CD4-positive, alpha-beta T cell treated with Interleukin-6 at 100 ng/mL for 8 hours (primary cell): ENCODE results near the gene STXBP6.

Source experiments
- DNase-seq: peaks from one replicate; pipeline ENCODE4 v3.0.0-alpha.2; 2020; ENCODE audit warnings: mixed read lengths, low spot score

STXBP6 gene

DNA sequence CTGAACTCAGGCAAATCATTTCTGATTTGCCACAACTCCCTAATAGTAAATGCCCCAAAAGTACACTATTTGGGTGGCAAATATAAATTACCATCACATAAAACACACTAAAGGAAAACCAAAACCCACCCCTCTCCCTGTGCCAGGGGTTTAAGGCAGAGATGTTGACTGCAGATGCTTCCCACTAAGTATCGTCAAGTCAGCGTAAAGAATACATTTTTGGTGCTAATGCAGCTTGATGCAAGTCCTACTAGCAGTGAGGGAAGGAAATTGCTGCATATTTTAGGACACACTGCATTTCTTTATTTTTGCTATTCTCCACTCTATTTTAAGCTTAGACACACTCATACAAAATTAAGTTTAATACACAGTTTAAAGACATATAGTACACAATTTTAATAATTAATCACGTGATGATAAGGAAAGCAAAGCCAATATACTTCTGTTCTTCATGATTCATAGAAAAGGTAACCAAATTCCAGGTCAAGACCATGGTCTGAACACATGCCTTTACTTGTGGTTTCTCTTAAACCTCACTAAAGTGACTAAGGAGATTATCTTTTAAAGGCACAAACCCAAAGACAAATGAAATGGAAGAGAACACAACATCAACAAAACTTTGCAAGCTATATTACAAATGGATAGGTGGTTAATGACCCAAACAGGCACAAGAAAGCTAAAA, 162.2 kb downstream of the STXBP6 start:
- no peak for DNase-seq

DNA sequence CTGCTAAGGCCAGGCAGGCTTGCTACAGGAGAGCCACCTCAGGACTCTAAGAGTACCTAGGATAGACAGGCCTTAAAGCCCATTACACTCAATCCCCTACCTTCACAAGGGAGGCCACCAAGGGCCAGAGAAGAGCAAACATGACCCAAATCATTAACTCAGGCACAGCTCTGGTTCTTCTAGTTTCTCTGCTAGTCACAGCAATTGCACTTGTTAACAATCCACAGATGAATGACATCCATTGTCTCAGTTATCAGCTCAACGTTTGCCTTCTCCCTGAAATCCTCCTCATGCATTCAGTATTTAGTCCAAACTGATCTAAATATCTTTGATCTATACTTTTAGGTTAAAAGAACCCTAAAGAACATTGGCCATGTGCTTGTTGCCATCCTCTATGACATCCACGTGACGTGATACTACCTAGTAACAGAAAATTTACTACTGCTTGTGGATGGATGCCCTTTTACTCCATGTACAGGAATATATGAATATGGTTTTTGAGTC, 164.5 kb downstream of the STXBP6 start:
- no peak for DNase-seq

DNA sequence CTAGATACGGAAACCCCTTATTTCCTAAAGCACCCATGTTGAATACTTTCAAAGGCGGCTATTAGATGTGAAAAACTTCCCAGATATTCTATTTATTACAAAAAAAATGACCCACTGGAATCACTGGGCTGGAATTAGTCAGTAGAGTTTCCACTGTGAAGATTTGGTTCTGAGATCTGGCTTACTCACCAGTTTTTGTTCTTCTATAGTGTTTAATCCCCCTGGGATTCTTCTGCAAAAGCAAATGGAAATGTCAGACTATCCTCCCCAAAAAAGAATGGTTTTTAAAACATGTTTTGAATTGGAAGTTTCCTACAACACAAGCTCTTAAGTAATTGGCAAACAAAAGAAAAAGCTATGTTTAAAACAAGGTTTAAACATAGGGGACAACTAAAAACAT, 166.4 kb downstream of the STXBP6 start:
- DNase-seq: no peak

DNA sequence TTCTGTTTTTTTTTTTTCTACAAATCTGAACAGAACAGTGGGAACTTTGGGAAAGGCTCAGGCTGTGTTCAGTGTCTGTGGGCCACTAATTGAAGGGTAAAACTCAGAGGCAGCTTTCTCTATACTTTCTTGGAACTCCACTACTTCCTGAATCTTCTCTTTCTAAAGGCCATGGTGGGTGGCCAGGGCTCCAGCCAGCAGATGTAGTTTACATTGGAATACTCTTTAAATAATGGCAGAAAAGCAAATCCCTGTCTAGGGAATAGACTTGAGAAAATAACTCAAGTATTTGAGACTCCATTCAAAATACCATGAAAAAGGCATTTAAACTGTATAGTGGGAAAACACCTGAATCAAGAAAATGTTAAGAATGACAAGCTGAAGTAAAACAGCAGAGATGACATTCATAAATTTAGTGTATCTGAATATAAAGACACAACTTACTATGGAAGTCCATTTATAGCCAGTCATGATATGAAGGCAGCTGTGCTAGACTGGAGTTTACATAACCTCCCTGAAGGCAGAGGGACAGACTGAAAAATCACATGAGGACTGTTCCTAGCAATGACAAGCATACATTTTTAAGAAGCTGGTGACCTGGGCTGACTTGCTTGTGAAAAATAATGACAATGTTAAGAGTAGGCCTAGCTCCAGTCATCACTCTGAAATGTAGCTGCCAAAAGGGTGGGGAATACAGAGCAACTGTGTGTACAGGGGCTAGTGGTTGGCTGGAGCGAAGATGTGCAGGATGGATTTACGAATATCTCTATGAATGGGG, 168.6 kb downstream of the STXBP6 start:
- DNase-seq: no peak

DNA sequence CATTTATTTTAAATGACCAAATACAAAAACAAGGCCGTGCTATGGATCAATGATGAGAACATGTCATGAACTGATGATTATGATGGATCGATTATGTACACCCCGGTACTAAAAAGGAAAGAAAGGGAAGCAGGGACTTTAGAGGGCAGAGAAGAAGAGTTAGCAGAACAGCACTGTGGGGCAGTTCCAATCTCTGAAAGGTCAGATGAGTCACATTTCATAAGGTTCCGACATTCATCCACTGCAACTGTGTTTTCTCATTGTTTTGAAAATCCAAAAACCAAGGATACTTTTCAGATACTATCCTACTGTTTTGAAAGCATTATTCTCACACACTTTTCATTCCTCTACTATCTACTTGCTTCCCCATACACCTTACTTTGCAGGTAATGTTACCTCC, 169.3 kb downstream of the STXBP6 start:
- no peak for DNase-seq

DNA sequence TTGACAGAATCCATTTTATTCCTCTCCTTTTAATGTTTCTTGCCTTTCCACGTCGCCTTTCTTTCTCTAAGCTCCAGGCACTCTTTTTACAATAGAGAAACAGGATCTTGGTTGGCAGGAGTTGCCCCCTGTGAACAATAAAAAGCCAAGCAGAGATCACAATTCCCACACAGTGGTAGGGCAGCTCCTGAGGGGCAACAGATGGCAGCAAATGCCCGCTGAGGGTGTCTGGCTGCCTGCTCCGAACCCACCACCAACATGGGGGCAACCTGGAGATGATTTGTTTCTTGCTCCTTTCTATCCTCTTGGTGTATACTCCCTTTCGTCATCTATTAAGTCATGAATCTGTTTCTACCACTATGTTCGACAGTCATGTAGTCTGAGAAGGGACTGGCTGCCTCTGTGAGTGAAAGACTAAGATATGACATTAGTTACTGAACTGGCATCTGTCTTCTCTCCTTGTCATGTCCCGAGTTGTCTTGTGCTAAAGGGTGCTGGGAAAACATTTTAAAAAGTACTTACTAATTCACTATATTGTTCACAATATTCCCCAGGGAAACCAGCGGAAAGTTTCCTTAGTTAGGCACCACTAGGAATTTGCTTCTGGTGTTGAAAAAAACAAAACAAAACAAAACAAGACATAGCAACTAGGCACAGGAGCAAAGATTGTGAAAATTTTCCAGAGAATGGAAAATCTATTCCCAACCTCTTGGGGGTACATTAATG, 170.1 kb downstream of the STXBP6 start:
- DNase-seq: no peak

DNA sequence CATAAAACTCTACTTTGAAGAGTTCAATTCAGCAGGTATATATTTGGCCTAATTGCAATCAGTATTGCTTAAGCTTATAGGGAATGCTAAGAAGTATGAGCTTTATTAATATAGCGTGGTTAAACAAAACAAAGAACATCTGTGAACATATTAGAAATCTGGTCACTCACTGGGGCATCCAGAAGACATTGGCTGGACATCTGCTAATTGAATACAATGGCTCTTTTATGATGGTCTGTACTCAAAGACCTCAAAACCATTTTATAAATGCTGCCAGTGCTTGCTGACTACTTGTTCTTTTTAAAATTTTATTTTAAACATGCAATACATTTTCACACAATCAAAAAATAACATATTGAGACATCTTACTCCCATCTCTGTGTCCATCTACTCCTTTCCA, 173.0 kb downstream of the STXBP6 start:
- DNase-seq: no peak

DNA sequence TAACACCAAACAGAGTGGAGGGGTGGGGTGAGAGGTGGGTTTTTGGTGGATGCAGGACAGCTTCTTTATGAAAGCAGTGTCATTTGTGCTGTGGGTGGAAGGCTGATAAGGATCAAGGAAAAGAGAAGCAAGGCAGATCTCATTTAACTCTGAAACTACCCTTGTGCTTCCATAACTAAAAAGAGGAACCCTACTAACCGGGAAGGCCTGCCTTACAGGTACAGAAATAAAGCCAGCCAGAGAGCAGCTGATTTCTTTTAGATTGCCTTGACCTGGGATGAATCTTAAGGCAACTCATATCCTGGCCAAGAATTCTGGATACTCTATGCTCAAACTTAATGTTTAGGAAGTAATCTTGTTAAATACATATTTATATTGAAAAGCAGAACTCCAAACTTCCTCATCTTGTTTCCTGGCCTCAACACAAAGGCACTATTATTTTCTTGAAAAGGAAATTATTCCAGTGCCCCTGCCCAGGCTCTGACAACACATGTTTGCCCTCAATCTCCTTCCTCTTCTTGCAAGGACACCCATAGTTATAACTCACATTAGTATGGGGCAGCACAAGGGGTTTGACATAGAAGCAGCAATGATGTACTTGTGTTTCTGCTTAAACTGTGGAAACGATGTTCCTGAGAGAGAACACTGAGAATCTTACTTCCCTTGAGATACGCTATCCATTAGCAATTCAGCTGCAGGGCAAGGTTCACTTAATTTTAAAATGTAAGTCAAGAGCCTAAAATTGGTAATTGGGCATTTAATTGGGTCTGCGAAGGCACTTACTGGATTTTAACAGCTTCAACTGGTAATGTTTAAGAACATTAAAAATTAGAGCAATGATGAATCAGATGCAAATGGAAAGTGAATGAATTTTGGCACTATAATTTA, 173.7 kb downstream of the STXBP6 start:
- DNase-seq: no peak

DNA sequence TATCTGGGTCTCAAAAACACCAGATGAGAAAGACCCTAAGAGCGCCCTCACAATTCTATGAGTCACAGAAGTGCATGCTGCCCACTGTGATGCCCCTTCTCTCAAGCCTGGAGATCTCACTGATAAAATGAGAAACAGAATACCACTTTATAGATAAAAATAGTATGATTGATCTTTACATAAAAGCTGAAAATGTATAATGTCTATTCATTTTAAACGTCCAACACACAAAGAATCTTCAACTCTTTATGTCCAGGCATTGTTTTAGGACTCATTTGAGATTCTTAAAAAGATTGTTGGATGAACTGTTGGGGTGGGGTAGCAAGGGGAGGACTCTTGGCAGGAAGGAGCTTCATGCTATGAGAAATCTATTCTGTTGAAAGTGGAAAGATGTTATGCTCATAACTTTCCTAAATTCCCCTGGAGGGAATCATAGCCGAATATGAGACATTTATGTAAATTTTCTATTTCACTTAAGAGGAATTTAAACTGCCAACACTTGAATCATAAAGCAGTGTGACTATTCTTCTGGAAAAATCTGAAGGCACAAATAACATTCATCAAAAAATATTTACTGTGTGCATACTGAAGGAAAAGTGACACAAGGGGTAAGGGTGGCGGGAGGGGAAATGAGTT, 174.6 kb downstream of the STXBP6 start:
- no peak for DNase-seq

DNA sequence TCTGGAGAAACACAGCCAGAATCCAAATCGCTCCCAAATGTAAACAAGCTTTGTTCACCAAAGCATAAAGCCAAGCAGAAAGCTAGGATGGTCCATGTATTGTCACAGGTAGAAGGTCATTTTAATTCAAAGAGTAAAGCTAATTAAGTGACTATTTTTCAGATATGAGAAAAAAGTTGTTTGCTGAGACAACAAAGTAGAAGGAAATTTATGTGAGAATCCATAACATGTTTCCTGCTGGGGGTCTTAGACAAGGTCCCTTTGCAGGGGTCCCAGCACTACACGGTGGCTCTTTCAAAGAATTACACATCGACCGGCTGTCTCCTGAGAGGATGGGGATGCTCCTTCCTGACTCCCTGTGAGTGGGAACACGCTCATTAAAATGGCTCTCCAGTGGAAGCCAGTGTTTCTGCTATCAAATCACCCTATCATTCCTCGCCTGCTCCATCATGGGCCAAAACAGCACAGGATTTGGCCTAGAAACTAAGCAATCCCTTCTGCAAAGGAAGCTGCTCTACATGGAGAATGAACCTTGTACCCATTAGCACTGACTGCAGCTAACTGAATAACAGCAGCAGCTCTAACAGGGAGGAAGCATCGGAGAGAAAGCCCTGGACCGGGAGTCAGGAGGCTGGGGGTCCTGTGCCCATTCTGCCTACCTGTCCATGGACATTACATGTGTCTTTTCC, 175.3 kb downstream of the STXBP6 start:
- DNase-seq: no peak

DNA sequence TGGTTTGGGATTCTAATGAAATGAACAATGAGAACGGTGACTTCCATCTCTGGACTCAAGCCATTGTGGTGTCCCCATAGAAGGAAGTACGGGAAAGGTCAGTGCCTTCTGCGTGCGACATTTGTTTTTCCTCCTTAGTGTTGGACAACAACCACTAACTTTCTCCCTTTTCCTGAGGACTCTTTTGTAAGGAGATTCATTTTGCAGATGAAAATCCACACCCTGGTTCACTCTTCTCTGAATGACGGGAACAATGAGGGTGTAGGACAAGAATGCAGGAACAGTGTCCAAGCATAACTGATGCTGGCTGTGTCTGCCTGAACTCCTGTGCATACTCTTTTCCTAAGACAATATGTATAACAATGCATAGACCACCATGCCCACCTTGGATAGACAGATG, 176.4 kb downstream of the STXBP6 start:
- DNase-seq: no peak

DNA sequence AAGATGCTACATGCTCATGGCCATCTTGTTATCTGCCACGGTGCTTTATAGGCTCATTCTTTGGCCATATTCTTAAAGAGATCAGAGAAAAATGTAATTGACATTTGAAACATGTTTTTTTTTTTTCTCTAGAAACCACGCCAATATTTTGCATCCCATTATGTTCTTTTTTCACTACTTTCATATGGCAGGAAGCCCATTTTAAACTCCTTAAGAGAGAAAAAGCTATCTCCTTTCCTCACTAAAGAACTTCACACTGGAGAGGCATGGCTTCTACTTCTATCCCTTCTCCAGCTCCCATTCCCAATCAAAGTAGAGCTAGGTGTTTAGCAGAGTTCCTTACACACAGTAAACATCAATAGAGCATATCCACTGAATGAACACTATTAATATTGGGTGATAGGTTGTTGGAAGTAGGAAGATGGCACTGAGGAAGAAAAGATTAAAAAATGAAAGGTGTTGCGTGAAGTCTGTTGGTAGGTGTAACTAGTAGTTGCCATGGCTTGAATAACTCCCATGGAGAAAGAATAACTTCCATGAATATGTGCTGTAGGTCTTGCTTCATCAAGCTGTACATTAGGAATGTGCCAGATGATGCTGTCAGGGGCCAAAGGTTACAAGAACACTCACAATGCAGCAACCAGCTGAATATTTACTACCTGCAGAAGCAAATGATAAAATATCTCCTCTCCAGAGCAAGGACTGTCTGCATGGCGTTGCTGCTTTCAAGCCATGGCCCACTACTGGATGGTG, 178.8 kb downstream of the STXBP6 start:
- DNase-seq: no peak

DNA sequence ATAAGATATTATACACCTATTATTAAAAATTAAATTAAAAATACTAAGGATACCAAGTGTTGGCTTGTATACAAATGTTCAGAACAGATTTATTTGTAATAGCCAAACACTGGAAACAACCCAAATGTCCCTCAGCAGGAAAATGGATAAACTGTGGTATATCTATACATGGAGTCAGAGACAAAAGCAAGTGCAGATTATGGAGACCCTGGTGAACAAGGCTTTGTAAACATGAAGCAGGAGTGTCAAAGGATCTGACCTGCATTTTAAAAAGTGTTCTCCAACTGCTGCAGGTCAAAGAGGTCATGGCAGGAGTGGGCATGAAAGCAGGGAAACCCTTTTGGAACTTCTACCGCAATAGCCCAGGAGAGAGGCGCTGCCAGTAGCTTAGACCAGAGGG, 181.6 kb downstream of the STXBP6 start:
- no peak for DNase-seq

DNA sequence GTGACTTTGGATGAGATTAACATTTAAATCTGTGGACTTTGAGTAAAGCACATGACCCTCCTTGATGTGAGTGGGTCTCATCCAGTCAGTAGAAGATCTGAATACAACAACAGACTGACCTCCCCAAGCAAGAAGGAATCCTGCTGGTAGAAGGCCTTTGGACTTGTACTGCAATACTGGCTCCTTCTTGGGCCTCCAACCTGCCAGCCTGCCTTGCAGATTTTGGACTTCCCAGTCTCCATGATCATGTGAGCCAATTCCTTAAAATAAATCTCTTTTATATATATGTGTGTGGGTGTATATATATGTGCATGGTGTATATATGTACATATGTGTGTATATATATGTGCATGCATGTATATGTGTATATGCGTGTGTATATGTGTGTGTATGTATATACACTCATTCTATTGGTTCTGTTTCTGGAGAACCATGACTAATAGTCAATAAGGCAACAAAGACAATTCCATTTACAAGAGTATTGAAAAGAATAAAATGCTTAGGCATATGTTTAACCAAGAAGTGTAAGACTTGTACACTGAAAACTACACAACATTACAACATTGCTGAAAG, 183.8 kb downstream of the STXBP6 start:
- no peak for DNase-seq

DNA sequence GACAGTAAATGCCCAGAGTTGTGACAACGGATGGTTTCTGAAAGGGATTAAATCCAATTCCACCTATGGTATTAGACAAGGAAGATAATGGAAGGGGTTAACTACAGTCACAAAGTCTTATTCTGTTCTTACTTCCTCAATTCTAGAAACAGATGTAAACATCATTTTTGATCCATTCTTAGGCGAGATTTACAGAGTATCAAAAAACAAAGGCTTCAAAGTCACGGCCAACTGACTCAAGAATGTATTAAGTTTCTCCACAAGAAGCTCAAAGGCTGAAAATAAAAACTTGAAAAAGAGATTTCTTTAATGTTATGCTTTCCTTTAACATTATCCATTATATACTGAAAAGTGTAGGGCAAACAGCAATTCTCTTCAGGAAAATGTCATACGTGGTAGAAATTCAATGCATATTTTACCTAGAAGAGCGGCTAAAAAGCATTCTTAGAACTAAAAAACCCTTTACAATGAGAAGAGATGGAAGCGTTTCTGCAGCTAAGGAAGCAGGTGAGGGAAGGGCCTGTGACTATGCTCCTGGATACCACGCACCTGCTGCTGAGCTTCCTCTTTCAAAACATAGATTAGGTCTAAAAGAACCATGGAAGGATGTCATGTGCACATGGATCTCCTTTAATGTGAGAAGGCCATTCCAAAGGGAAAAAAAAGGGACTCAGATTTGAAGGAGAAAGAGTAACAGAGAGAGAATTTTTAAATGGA, 185.8 kb downstream of the STXBP6 start:
- no peak for DNase-seq

DNA sequence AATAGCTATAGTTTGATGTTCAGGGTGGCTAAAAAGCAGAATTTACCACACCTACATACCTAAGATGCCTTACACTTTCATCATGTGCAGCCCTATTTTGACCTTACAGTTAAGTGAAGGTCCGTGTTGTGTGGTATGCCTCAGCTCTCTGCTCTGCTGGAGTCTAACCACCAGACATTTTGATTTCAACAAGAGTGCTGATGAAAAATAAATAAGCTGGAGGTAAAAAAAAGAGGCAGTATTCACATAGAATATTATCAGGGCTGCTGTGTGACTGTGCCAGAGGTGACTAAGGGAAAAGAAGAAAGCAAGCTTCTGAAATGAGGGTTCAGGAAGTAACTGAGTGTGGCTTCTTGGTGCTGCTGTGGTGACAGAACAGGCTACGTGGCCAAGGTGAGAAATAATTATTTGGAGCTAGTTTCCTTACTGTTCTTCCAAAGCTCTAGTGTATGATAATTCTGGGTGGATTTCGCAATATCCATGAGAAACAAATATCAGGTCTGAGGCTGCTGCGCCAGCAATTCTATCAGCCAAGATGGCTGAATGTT, 188.8 kb downstream of the STXBP6 start:
- no peak for DNase-seq

DNA sequence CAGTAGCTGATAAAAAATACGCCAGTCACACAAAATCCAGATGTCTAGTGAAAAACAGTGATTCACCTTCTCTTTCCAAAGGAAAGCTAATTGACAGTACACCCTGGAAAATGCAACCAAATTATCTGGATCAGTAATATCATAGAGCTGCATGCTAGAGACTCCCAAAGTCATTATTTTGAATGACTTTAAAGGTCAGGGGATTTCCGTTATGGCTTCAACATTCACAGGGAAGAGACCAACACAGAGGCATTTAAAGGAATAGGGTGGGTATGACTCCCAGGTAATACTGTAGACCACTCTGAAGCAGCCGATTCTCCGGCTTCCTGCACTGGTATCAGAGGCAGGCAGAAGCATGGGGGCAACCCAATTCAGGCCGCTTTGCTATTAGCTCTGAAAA, 190.4 kb downstream of the STXBP6 start:
- no peak for DNase-seq

DNA sequence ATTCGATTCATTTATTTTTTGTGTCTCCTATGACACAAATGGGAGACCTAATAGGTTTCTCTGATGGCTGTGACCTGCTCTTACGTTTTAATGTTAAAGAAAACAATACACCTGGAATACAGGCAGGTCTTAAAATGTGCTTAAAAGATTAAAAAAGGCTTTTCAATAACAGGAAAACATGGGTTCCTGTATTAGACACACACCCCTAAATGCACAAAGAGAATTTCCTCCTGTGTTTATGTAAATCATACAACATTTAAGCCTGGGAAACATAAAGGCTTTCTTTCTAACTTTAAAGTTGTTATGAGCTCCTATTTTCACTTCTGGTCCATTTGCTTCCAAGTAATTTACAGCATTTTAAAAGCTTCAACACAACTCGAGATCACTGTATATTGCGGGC, 191.3 kb downstream of the STXBP6 start:
- no peak for DNase-seq

DNA sequence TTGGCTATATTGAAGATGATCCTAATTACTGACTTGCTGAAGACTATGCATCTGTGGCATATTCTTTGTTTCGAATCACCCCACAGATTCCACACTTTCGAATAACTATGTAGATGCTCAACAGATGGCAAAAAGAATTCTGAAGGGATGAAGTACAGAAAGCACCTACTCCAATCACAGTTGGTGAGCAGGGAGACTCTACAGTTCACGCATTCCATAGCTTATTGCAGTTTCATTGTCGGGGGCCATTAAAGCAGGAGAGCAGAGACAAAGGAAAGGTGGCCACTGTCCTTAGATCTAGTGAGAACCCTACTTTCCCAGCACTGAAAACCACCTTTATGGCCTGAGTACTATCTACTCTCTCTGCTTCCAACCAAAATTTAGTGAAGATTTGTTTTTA, 191.9 kb downstream of the STXBP6 start:
- no peak for DNase-seq
